GM19043 (cell line): Measurements from ENCODE around the gene RELA.

Experiments used
- ATAC-seq: cut with Tn5 transposase; IDR thresholded peaks from one replicate; pipeline ENCODE4 v1.9.1; 2021; ENCODE audit warnings: low read depth; ENCODE audit not compliant: unreplicated experiment

Gene RELA

GRCh38 chr11:65616575-65617001 lies 46.1 kb downstream of the RELA start:
- ATAC-seq, result no peak

DNA sequence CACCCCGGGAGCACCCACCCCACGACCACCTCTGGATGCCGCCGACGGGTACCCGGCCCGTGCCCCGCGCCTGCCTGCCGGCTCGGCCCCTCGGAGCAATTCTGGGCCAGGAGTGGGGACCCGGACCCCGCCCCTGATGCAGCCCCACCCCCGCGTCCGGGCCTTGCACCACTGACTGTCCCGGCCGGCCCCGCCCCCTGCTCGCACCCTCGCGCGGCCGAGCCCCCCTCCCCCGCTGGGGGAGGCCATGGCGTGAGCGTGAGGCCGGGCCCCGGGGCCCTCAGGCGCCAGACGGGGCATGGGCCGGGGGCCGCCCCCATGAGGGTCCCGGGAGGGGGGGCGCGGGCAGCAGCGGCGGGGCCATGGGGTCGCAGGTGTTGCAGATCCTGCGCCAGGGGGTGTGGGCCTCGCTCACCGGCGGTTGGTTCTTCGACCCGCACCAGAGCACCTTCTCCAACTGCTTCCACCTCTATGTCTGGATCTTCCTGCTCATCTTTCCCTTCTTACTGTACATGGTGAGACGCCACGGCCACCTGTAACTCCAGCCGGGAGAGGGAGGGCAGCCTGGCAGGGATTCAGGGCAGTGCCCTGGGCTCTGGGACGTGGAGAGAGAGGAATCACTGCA lies 46.7 kb downstream of the RELA start:
- ATAC-seq, result no peak

GRCh38 chr11:65615229-65615949 lies 47.3 kb downstream of the RELA start, which contains the start of gene PCNX3:
PCNX3 (plus strand) TSS chr11:65615776; CDS start chr11:65616312, 536 bp downstream.
- ATAC-seq, result peak; percentile 76

DNA sequence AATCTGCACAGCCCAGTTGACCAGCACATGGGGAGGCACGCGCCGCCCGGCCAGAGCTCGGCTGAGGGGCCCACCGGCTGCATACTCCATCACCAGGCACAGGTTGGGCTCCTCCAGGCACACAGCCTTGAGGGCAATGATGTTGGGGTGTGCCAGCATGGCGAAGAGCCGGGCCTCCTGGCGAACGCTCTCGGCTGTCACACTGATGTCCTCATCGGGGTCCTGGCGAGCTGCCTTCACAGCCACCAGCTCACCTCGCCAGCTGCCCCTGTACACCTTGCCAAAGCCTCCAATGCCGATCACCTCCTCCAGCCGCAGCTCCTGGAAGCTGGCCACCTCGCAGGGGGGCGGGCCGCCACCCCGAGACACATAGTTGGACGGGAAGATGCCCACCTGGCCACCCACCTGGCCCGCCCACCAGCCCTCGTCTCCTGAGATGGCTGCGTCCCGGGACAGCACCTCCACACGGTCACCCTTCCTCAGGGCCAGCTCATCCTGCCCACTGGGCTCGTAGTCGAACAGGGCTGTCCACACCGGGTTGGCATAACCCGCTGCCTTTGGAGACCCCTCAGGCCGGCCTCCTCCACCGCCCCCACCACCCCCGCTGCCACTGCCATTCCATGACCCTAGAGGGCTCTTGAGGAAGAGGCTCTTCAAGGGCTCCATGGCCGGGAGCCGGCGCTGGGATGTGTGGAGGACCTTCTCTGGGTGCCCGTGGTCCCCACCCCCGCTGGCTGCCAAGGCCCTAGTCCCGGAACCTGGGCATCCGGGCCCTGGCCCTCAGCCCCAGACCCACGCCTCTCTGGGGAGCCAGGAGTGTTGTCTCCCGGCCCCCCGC lies 49.4 kb downstream of the RELA start:
- no peak for ATAC-seq

DNA sequence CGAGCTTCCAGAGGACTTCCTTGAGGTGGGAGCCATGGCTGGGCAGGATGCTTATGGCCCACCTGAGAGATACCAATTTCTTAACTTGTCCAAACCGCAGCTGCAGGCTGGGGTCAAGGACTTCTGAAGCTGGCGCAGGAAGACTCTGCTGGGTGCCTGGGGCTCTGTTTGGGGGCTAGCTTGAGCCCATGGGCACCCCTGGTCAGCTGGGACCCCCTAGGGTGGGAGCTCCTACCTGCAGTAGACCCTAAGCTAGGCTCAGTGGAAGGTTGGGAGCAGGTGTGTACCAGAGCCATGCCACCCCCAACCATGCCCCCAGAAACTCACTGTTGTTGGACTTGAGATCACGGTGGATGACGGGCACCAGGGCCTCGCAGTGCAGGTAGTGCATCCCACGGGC lies 50.0 kb downstream of the RELA start:
- no peak for ATAC-seq

- no peak for ATAC-seq
Observed at GRCh38 chr11:65611758-65612603, 50.7 kb downstream of the RELA start.

- no peak for ATAC-seq
Observed at GRCh38 chr11:65611028-65611757, 51.5 kb downstream of the RELA start.

- ATAC-seq, result no peak
Observed at GRCh38 chr11:65610404-65610803, 52.3 kb downstream of the RELA start.

DNA sequence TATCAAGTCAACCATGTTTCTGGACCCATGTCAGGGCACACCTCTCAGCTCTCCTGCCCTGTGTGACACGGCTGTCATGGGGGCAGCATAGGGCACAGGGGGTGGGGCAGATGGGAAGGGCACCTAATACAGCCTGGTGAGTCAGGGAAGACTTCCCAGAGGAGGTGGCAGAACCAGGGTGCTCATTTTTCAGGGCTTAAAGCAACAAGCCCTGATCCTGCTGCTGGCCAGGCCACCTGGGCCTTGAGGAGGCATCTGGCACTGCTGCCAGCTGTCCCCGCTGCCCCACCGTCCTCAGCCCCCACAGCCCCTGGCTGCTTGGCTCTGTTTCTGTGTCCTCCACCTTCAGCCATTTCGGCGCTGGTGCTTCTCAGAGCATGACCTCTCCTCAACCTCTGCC lies 53.1 kb downstream of the RELA start:
- no peak for ATAC-seq

DNA sequence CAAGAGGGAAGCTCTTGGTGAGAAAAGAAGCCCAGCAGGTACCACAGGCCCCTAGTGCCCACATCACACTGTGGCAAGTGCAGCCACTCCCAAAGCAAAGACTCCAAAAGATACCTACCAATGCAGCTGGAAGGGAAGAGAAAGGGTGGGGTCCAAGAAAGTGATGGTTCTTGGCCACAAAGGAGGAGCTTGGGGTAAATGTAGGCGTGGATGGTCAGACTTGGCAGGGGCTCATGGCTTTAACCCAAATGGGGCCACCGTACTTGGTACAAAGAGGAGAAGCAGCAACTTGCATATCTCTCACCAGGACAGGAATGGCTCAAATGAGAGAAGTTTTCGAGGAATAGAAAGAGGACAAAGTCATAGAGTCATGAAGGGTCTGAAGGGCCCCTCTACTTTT lies 53.5 kb downstream of the RELA start:
- ATAC-seq, result no peak

- ATAC-seq, result no peak
Observed at GRCh38 chr11:65607614-65608426, 54.9 kb downstream of the RELA start.

- no peak for ATAC-seq
Observed at GRCh38 chr11:65606876-65607613, 55.7 kb downstream of the RELA start.

- ATAC-seq, result no peak
Observed at GRCh38 chr11:65604258-65604657, 58.5 kb downstream of the RELA start.
